Measurements from ENCODE around the gene PLP2.
"Not testable (repeated sequence)": the region's sequence is repeated elsewhere in the genome, so short reads cannot be mapped to it uniquely, and the experiment has no call there.

PLP2 gene

GRCh38 chrX:49171752-49172279, at the start of gene PLP2:
Gene PLP2, plus strand, starts transcription at chrX:49171898. Its CDS starts 103 bp downstream, at chrX:49172001.
- peak; percentile 70 for DNase-seq

- no peak for DNase-seq
These were observed 49.2 kb upstream of the PLP2 start for GRCh38 chrX:49122499-49122898.

GRCh38 chrX:49127742-49128258, 43.9 kb upstream of the PLP2 start:
- DNase-seq: not testable (repeated sequence)

- no peak for DNase-seq
These were observed 42.3 kb upstream of the PLP2 start for GRCh38 chrX:49129427-49129826.

- not testable (repeated sequence) for DNase-seq
These were observed 39.4 kb upstream of the PLP2 start for GRCh38 chrX:49132275-49132674.

GRCh38 chrX:49133759-49134158, 37.9 kb upstream of the PLP2 start:
- DNase-seq: no peak

GRCh38 chrX:49137492-49137891, 34.2 kb upstream of the PLP2 start:
- DNase-seq: no peak

GRCh38 chrX:49139713-49140112, 32.0 kb upstream of the PLP2 start:
- DNase-seq: no peak

GRCh38 chrX:49142264-49142663, 29.4 kb upstream of the PLP2 start:
- DNase-seq: not testable (repeated sequence)

- not testable (repeated sequence) for DNase-seq
These were observed 28.5 kb upstream of the PLP2 start for GRCh38 chrX:49143154-49143553.

GRCh38 chrX:49147282-49147681, 24.4 kb upstream of the PLP2 start:
- no peak for DNase-seq

- no peak for DNase-seq
These were observed 23.8 kb upstream of the PLP2 start for GRCh38 chrX:49147936-49148335.

GRCh38 chrX:49148390-49149100, 23.2 kb upstream of the PLP2 start:
- DNase-seq: not testable (repeated sequence)

- DNase-seq: not testable (repeated sequence)
These were observed 22.4 kb upstream of the PLP2 start for GRCh38 chrX:49149291-49149690.

- DNase-seq: no peak
These were observed 18.2 kb upstream of the PLP2 start for GRCh38 chrX:49153467-49153866.

GRCh38 chrX:49155243-49155899, 16.3 kb upstream of the PLP2 start:
- no peak for DNase-seq

GRCh38 chrX:49155900-49156837, 15.5 kb upstream of the PLP2 start:
- DNase-seq: peak; percentile 80

- DNase-seq: no peak
These were observed 14.5 kb upstream of the PLP2 start for GRCh38 chrX:49157194-49157593.

- no peak for DNase-seq
These were observed 10.8 kb upstream of the PLP2 start for GRCh38 chrX:49160908-49161307.

- no peak for DNase-seq
These were observed 10.1 kb upstream of the PLP2 start for GRCh38 chrX:49161632-49162031.

- no peak for DNase-seq
These were observed 9.1 kb upstream of the PLP2 start, which contains the start of gene MAGIX for GRCh38 chrX:49162620-49163019. Gene MAGIX, plus strand, starts transcription at chrX:49162758. Its CDS starts 132 bp downstream, at chrX:49162890.

GRCh38 chrX:49163555-49164419, 7.9 kb upstream of the PLP2 start:
- DNase-seq: peak; percentile 72
